Endothelial cell of umbilical vein (primary cell): ENCODE data around the gene GM2A.

Source experiments
- CTCF ChIP-seq, 2 donors: IDR thresholded peaks; 1 replicate in 1 of 2; 2 replicates in 1 of 2; pipeline ENCODE4 v1.5.1; 2011; ENCODE audit warnings: low read length in 2 of 2, mild to moderate bottlenecking in 2 of 2, moderate library complexity in 2 of 2, control low read depth in 1 of 2, inconsistent platforms in 1 of 2, low read depth in 1 of 2; ENCODE audit not compliant: insufficient read depth in 1 of 2; ENCODE audit errors: extremely low read depth in 1 of 2
- EZH2 ChIP-seq: IDR thresholded peaks from 2 replicates; pipeline ENCODE4 v1.6.1; 2012; ENCODE audit warnings: borderline replicate concordance, low read depth, mild to moderate bottlenecking, moderate library complexity, low read length, inconsistent platforms; ENCODE audit not compliant: severe bottlenecking
- FOS ChIP-seq: IDR thresholded peaks from 2 replicates; pipeline ENCODE4 v1.6.1; 2011; ENCODE audit warnings: mild to moderate bottlenecking, low read length, moderate library complexity, borderline replicate concordance; ENCODE audit not compliant: insufficient read depth
- GATA2 ChIP-seq: IDR thresholded peaks from 2 replicates; pipeline ENCODE4 v1.7.0; 2011; ENCODE audit warnings: low read depth, mild to moderate bottlenecking, moderate library complexity, mixed read lengths, low read length; ENCODE audit not compliant: insufficient read length, insufficient read depth
- JUN ChIP-seq: IDR thresholded peaks from 2 replicates; pipeline ENCODE4 v1.6.1; 2011; ENCODE audit warnings: borderline replicate concordance, low read depth; ENCODE audit not compliant: insufficient read length, insufficient read depth
- MAX ChIP-seq: IDR thresholded peaks from 2 replicates; pipeline ENCODE4 v1.6.1; 2011; ENCODE audit not compliant: insufficient read depth, insufficient read length
- MYC ChIP-seq: IDR thresholded peaks from one replicate; pipeline ENCODE4 v1.6.1; 2011; ENCODE audit warnings: mild to moderate bottlenecking, low read depth, low read length
- POLR2A ChIP-seq: IDR thresholded peaks from 2 replicates; pipeline ENCODE4 v1.6.1; 2012; ENCODE audit warnings: low read depth, mild to moderate bottlenecking, control low read depth, low read length
- POLR2AphosphoS5 ChIP-seq: IDR thresholded peaks from 2 replicates; pipeline ENCODE4 v1.6.1; 2012; ENCODE audit warnings: low read depth, mild to moderate bottlenecking, control low read depth, low read length, moderate library complexity; ENCODE audit not compliant: insufficient read depth

DNA sequence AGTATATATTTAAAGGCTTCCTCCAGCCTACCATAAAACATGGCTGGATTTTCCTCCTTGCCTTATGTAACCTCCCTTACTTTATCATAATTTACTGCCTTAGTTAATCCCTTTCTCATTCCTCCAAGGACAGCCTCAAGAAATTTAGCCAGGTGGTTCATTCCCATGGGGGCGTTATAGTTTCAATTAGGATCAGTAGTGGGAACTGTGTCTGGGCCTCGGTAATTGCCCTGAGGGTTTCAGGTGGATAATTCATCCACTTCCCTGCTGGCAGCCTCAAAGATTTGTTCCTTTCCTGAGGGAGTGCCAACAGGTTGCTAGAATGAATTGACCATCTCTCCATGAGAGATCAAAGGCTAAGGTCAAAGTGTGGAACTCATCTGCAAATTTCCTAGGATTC lies 4.3 kb upstream of the GM2A start:
- TF ChIP-seq CTCF (IDR thresholded peaks at IDR 0.05; ENCODE audit: extremely low read depth in 1 of 2, insufficient read depth in 1 of 2, low read depth in 1 of 2, low read length in 2 of 2) (no peak), MAX (no peak), POLR2A (no peak), FOS (no peak), EZH2 (no peak), POLR2AphosphoS5 (no peak), GATA2 (no peak), MYC (no peak), JUN (no peak)
